SK-N-SH (cell line): ENCODE data around the gene NUP107. TPM values are rescaled to one million over a fixed set of nuclear protein-coding genes. Genes with fewer than 3 reads are reported as not detected.

ENCODE experiments used
- CTCF ChIA-PET: fragments of 300-600, 350-600 bp; formaldehyde crosslinking; extraction: SDS; loops from one replicate; lab custom pipeline; 2021; lab: Yijun Ruan, JAX
- POLR2A ChIA-PET: fragments of 350-600 bp; sonication (Branson Sonifier 250); formaldehyde crosslinking; extraction: SDS; loops from one replicate; lab custom pipeline; 2020; ENCODE audit warnings: antibody characterized with exemption, inconsistent platforms; lab: Yijun Ruan, JAX
- DNase-seq: peaks from one replicate; pipeline ENCODE4 v3.0.0; 2012
- H2AFZ ChIP-seq: fragments of 200-600 bp; sonication (generic); 2 replicates; pipeline ENCODE4 v1.8.1; 2016; ENCODE audit warnings: antibody characterized with exemption, mild to moderate bottlenecking, low read depth
- H3F3A ChIP-seq: fragments of 200-600 bp; sonication (generic); replicated peaks from 2 replicates; pipeline ENCODE3; 2016; ENCODE audit warnings: antibody characterized with exemption, mild to moderate bottlenecking; ENCODE audit not compliant: insufficient read depth
- H3K27ac ChIP-seq, 2 experiments: fragments of 200-500 bp in 1 of 2; fragments of 200-600 bp in 1 of 2; sonication (Bioruptor generic) in 1 of 2; sonication (generic), shearing (Covaris generic) in 1 of 2; 2 replicates each; pipeline versions ENCODE4 v1.5.1 to v1.6.1; 2014 to 2016; ENCODE audit warnings: low read depth in 2 of 2, inconsistent platforms in 1 of 2, low read length in 1 of 2, mild to moderate bottlenecking in 1 of 2, mixed read lengths in 1 of 2
- H3K27me3 ChIP-seq: fragments of 200-600 bp; sonication (generic), shearing (Covaris generic); 2 replicates; pipeline ENCODE4 v1.6.1; 2016; ENCODE audit warnings: mixed run types; ENCODE audit not compliant: insufficient read depth
- H3K36me3 ChIP-seq, 2 experiments: fragments of 200-500 bp in 1 of 2; fragments of 200-600 bp in 1 of 2; sonication (Bioruptor generic) in 1 of 2; sonication (generic) in 1 of 2; replicated peaks in 1 of 2; 2 replicates each; pipeline versions ENCODE3 to v1.5.1; 2014 to 2016; ENCODE audit warnings: low read length in 1 of 2, mild to moderate bottlenecking in 1 of 2; ENCODE audit not compliant: insufficient read depth in 2 of 2, control insufficient read depth in 1 of 2
- H3K4me1 ChIP-seq, 2 experiments: fragments of 200-500 bp in 1 of 2; fragments of 200-600 bp in 1 of 2; sonication (Bioruptor generic) in 1 of 2; sonication (generic), shearing (Covaris generic) in 1 of 2; 2 replicates each; pipeline versions ENCODE4 v1.5.1 to v1.6.1; 2014 to 2016; ENCODE audit warnings: low read depth in 1 of 2, low read length in 1 of 2, mixed run types in 1 of 2; ENCODE audit not compliant: insufficient read depth in 2 of 2, control insufficient read depth in 1 of 2
- H3K4me2 ChIP-seq: fragments of 200-600 bp; sonication (generic), shearing (Covaris generic); 2 replicates; pipeline ENCODE4 v1.6.1; 2017; ENCODE audit warnings: mixed run types
- H3K4me3 ChIP-seq, 2 experiments: fragments of 200-500 bp in 1 of 2; fragments of 200-600 bp in 1 of 2; sonication (Bioruptor generic) in 1 of 2; sonication (generic), shearing (Covaris generic) in 1 of 2; 2 replicates each; pipeline versions ENCODE4 v1.5.1 to v1.8.1; 2014 to 2016; ENCODE audit warnings: low read depth in 2 of 2, inconsistent platforms in 1 of 2, low read length in 1 of 2, mild to moderate bottlenecking in 1 of 2, mixed read lengths in 1 of 2, moderate library complexity in 1 of 2
- H3K79me2 ChIP-seq: fragments of 200-600 bp; sonication (generic); 2 replicates; pipeline ENCODE4 v1.8.1; 2017; ENCODE audit warnings: mild to moderate bottlenecking; ENCODE audit not compliant: insufficient read depth
- H3K9ac ChIP-seq: fragments of 200-600 bp; sonication (generic); 2 replicates; pipeline ENCODE4 v1.6.1; 2017; ENCODE audit warnings: mixed run types
- H3K9me2 ChIP-seq: fragments of 200-600 bp; sonication (generic); 2 replicates; pipeline ENCODE4 v1.6.1; 2017; ENCODE audit warnings: mixed run types
- H3K9me3 ChIP-seq: fragments of 200-600 bp; sonication (generic); 2 replicates; pipeline ENCODE4 v1.6.1; 2017; ENCODE audit warnings: mixed run types, mild to moderate bottlenecking, moderate library complexity
- H4K20me1 ChIP-seq: fragments of 200-600 bp; sonication (generic); 2 replicates; pipeline ENCODE4 v1.6.1; 2017; ENCODE audit warnings: mild to moderate bottlenecking, mixed run types; ENCODE audit not compliant: insufficient read depth
- CTCF ChIP-seq: fragments of 200-600 bp; sonication (generic); IDR thresholded peaks from 2 replicates; pipeline ENCODE4 v1.6.1; 2017; ENCODE audit warnings: antibody characterized with exemption, mild to moderate bottlenecking, moderate library complexity
- EZH2phosphoT487 ChIP-seq: fragments of 200-600 bp; sonication (generic); IDR thresholded peaks from 2 replicates; pipeline ENCODE4 v1.6.1; 2017; ENCODE audit warnings: low read depth, mixed run types, mild to moderate bottlenecking, antibody characterized with exemption, moderate library complexity, borderline replicate concordance
- FOXJ3 ChIP-seq: sonication (generic); formaldehyde crosslinking; IDR thresholded peaks from 2 replicates; pipeline ENCODE4 v1.5.1; 2020; ENCODE audit warnings: mild to moderate bottlenecking, missing genetic modification reagents
- GABPA ChIP-seq: IDR thresholded peaks from 2 replicates; pipeline ENCODE4 v1.4.0; 2012; ENCODE audit warnings: low read depth, mild to moderate bottlenecking
- IRF3 ChIP-seq: fragments of 150-350 bp; IDR thresholded peaks from 2 replicates; pipeline ENCODE4 v1.6.1; 2016; ENCODE audit warnings: mild to moderate bottlenecking, low read depth, low read length
- NFIC ChIP-seq: IDR thresholded peaks from 2 replicates; pipeline ENCODE4 v1.4.0; 2012; ENCODE audit warnings: borderline replicate concordance
- POLR2AphosphoS5 ChIP-seq: IDR thresholded peaks from 2 replicates; pipeline ENCODE4 v1.6.1; 2012; ENCODE audit warnings: low read depth, low read length
- RCOR1 ChIP-seq: fragments of 150-350 bp; IDR thresholded peaks from 2 replicates; pipeline ENCODE4 v1.6.1; 2017; ENCODE audit warnings: antibody characterized with exemption, low read length
- REST ChIP-seq: IDR thresholded peaks from 2 replicates; pipeline ENCODE4 v1.6.1; 2012; ENCODE audit warnings: mild to moderate bottlenecking, low read depth, low read length, moderate library complexity
- RFX5 ChIP-seq: IDR thresholded peaks from 2 replicates; pipeline ENCODE4 v1.6.1; 2012; ENCODE audit warnings: mild to moderate bottlenecking, improper control_type of control experiment, low read length
- USF2 ChIP-seq: fragments of 150-350 bp; IDR thresholded peaks from 2 replicates; pipeline ENCODE4 v1.6.1; 2017; ENCODE audit warnings: antibody characterized with exemption, low read length, low read depth, borderline replicate concordance
- YY1 ChIP-seq: IDR thresholded peaks from 2 replicates; pipeline ENCODE4 v1.4.0; 2012; ENCODE audit warnings: low read depth, mild to moderate bottlenecking
- WGBS: methylation state at CpG from one replicate; pipeline ENCODE4 v1.1.6; 2017; ENCODE audit warnings: low lambda C conversion rate; 5-methylcytosine and 5-hydroxymethylcytosine counted together
- polyA plus RNA-seq, 3 experiments: library from polyadenylated mRNA; depleted of rRNA; stranded (reverse); fragments of >200 nt; gene quantifications; 2 replicates each; pipeline ENCODE4 v1.2.3, GENCODE V29; 2012

Gene NUP107
- polyA plus RNA-seq, 1 of the 3 experiments (the other 2 are of a cell fraction), result 30.9 TPM

GRCh38 chr12:68793975-68794652, 107.3 kb downstream of the NUP107 start:
- no peak for DNase-seq
- ChIA-PET POLR2A (interaction anchor here (0.9 kb wide), 1 partner anchor 13 kb away, joined by 4 read pairs; the partner anchor contains the start of gene MDM2), CTCF (no interaction called here)
- H3K27me3 ChIP-seq, result no peaks in the 10 kb centered on the region
- H3K9ac ChIP-seq, result no peak overlapping the region
- H3K36me3 ChIP-seq, result no peaks in the 10 kb centered on the region
- no peaks in the 10 kb centered on the region for H3K79me2 ChIP-seq
- H4K20me1 ChIP-seq, result no peaks in the 10 kb centered on the region
- H3K27ac ChIP-seq, result no peak overlapping the region; a peak in 1 of 4 replicates
- TF ChIP-seq USF2 (no peak), POLR2AphosphoS5 (no peak), GABPA (no peak), REST (no peak), CTCF (no peak), RCOR1 (no peak), FOXJ3 (CRISPR knock-in tag) (no peak), IRF3 (no peak), RFX5 (no peak), EZH2phosphoT487 (no peak), YY1 (no peak), NFIC (no peak)
- peaks cover 6% of the 10 kb centered on the region for H3F3A ChIP-seq
- H3K4me2 ChIP-seq, result no peak overlapping the region
- no peak overlapping the region for H3K4me3 ChIP-seq
- no peaks in the 10 kb centered on the region for H3K9me3 ChIP-seq
- H2AFZ ChIP-seq, result no peak overlapping the region
- no peaks in the 10 kb centered on the region for H3K4me1 ChIP-seq
- over 99% methylated on average over 4 of the region's 4 CpGs for WGBS
- H3K9me2 ChIP-seq, result no peaks in the 10 kb centered on the region
